Psoas muscle (tissue), 8 donors: ENCODE measurements around the gene TBC1D2B. TPM values are rescaled to one million over a fixed set of nuclear protein-coding genes. Genes with fewer than 3 reads are reported as not detected.
"Not testable (repeated sequence)": the region's sequence is repeated elsewhere in the genome, so short reads cannot be mapped to it uniquely, and the experiment has no call there.

Experiments
- ATAC-seq, 4 donors: fragments of 200-7000 bp; cut with Tn5 transposase; one replicate each; pipeline ENCODE4 v1.9.1; 2020; ENCODE audit warnings: moderate library complexity in 3 of 4, mild to moderate bottlenecking in 2 of 4
- DNase-seq, 2 donors: peaks; one replicate each; pipeline ENCODE4 v3.0.0-alpha.2; 2020
- H3K27ac ChIP-seq: fragments of 200-600 bp; one replicate; pipeline ENCODE4 v1.8.0; 2022
- H3K27me3 ChIP-seq, 3 donors: fragments of 200-600 bp in 1 of 3; one replicate each; pipeline versions ENCODE4 v1.6.1 to v1.8.0; 2013 to 2022; ENCODE audit warnings: low read length in 2 of 3, mild to moderate bottlenecking in 2 of 3, moderate library complexity in 1 of 3; ENCODE audit not compliant: insufficient read depth in 3 of 3
- H3K36me3 ChIP-seq, 2 donors: fragments of 200-600 bp in 1 of 2; one replicate each; pipeline versions ENCODE4 v1.6.1 to v1.8.0; 2013 to 2022; ENCODE audit warnings: low read depth in 1 of 2, mild to moderate bottlenecking in 1 of 2, moderate library complexity in 1 of 2; ENCODE audit not compliant: insufficient read depth in 1 of 2
- H3K4me1 ChIP-seq: fragments of 200-600 bp; one replicate; pipeline ENCODE4 v1.8.0; 2022
- H3K4me3 ChIP-seq: fragments of 200-600 bp; one replicate; pipeline ENCODE4 v1.8.0; 2022; ENCODE audit warnings: mild to moderate bottlenecking
- H3K9me3 ChIP-seq: fragments of 200-600 bp; one replicate; pipeline ENCODE4 v1.8.0; 2022
- CTCF ChIP-seq: fragments of 200-600 bp; IDR thresholded peaks from one replicate; pipeline ENCODE4 v1.8.0; 2022; ENCODE audit warnings: antibody characterized with exemption
- WGBS, 3 donors: extraction: QIAGEN DNeasy Blood & Tissue Kit; methylation state at CpG; one replicate each; pipeline versions ENCODE4 v1.1.6 to v1.1.7; 2013; 5-methylcytosine and 5-hydroxymethylcytosine counted together
- intact Hi-C, 2 donors: fragments of 100-400 bp; cut with DNase I; formaldehyde crosslinking; loops; one replicate each; pipeline versions ENCODE4 v1.11.0 to v1.14.2; 2022
- polyA plus RNA-seq, 3 donors: library from polyadenylated mRNA; stranded (reverse); fragments of 200-250 nt; gene quantifications; one replicate each; pipeline ENCODE4 v1.2.3, GENCODE V29; 2013
- total RNA-seq, 4 donors: library from RNA; stranded (reverse); fragmentation: NEBNext Ultra II Directional in 2 of 4; extraction: Animal tissue kit (Norgen Biotek cat#: 25700) in 2 of 4; gene quantifications; one replicate each; pipeline versions ENCODE4 v1.2.1 to v1.2.4, GENCODE V29; 2021 to 2023
- donor health status: healthy with polysubstance abuse.
- donor health status: DM: no; HTN: no; CAD: no; lungs with moderate emphysema.
- donor health status: Bipolar disorder and iron deficiency.
- donor health status: healthy.
- donor health status: DM: yes; HTN: yes; CAD: no.
- donor health status: DM: no; HTN: no; CAD: no.
- donor health status: DM: no; HTN: no; CAD: no.
- donor health status: DM: yes; HTN: yes; CAD: no.

TBC1D2B gene
- total and polyA plus RNA-seq, 7 donors, result 2.8 to 11.8 (median 6.8) TPM

- TF ChIP-seq CTCF, result no peak
- intact Hi-C loops, result no loop called here
Observed at GRCh38 chr15:77982127-77982490, 95.4 kb downstream of the TBC1D2B start.

GRCh38 chr15:77981281-77982126 is 96.0 kb downstream of the TBC1D2B start:
- WGBS, 3 donors, result 84 to 86% (median 84%) methylated on average over 30 of the region's 30 CpGs
- DNase-seq, result no peak

More at GRCh38 chr15:77982127-77982490, 95.4 kb downstream of the TBC1D2B start:
- no peaks in the 10 kb centered on the region for H3K9me3 ChIP-seq
- ATAC-seq (no peak), DNase-seq (no peak)
- no peak overlapping the region for H3K27ac ChIP-seq
- no peak overlapping the region for H3K4me3 ChIP-seq
- WGBS, 3 donors, result 87 to 97% (median 87%) methylated on average over 10 of the region's 10 CpGs
- no peaks in the 10 kb centered on the region for H3K4me1 ChIP-seq
- no peaks in the 10 kb centered on the region for H3K36me3 ChIP-seq
- H3K27me3 ChIP-seq, result no peaks in the 10 kb centered on the region

GRCh38 chr15:77980674-77981073 is 96.8 kb downstream of the TBC1D2B start:
- H3K9me3 ChIP-seq, H3K27ac ChIP-seq, H3K4me1 ChIP-seq, DNase-seq, H3K36me3 ChIP-seq, intact Hi-C loops, H3K27me3 ChIP-seq, ATAC-seq, H3K4me3 ChIP-seq: not testable (repeated sequence)
- 85 to 96% (median 92%) methylated on average over 4 of the region's 5 CpGs for WGBS, 3 donors

More at GRCh38 chr15:77981281-77982126, 96.0 kb downstream of the TBC1D2B start:
- H3K4me1 ChIP-seq, result no peaks in the 10 kb centered on the region
- no peaks in the 10 kb centered on the region for H3K27me3 ChIP-seq
- no peaks in the 10 kb centered on the region for H3K36me3 ChIP-seq
- H3K4me3 ChIP-seq, result no peak overlapping the region
- no peaks in the 10 kb centered on the region for H3K9me3 ChIP-seq
- TF ChIP-seq CTCF, result no peak
- no peak overlapping the region for H3K27ac ChIP-seq
- intact Hi-C loops, result no loop called here
- no peak for ATAC-seq

- no peak for DNase-seq
- ATAC-seq, result no peak
- Histone ChIP-seq H3K27ac (no peak overlapping the region), H3K27me3 (no peaks in the 10 kb centered on the region), H3K9me3 (no peaks in the 10 kb centered on the region), H3K36me3 (no peaks in the 10 kb centered on the region), H3K4me3 (no peak overlapping the region), H3K4me1 (peaks cover 3% of the 10 kb centered on the region)
- no peak for TF ChIP-seq CTCF
- intact Hi-C loops, result no loop called here
- WGBS, 3 donors, result 82 to 88% (median 84%) methylated on average over 5 to 8 of the region's 8 CpGs
Observed at GRCh38 chr15:77980098-77980497, 97.4 kb downstream of the TBC1D2B start.

- DNase-seq, H3K9me3 ChIP-seq, H3K4me1 ChIP-seq, intact Hi-C loops, H3K27ac ChIP-seq, H3K36me3 ChIP-seq, H3K4me3 ChIP-seq, H3K27me3 ChIP-seq: not testable (repeated sequence)
- 51 to 64% (median 58%) methylated on average over 7 to 8 of the region's 8 CpGs for WGBS, 3 donors
- peak in 2 of 4 donors; percentile 54 to 69 for ATAC-seq
Observed at GRCh38 chr15:77979157-77979556, 98.4 kb downstream of the TBC1D2B start.

GRCh38 chr15:77978759-77979145 is 98.8 kb downstream of the TBC1D2B start:
- DNase-seq, H3K4me1 ChIP-seq, ATAC-seq, H3K27ac ChIP-seq, H3K36me3 ChIP-seq, H3K27me3 ChIP-seq, H3K4me3 ChIP-seq, H3K9me3 ChIP-seq, intact Hi-C loops: not testable (repeated sequence)
- 90 to 98% (median 90%) methylated on average over 5 to 13 of the region's 13 CpGs for WGBS, 3 donors

GRCh38 chr15:77977903-77978758 is 99.4 kb downstream of the TBC1D2B start:
- intact Hi-C loops, result not testable (repeated sequence)

GRCh38 chr15:77976760-77977525 is 100.6 kb downstream of the TBC1D2B start:
- ATAC-seq, H3K9me3 ChIP-seq, DNase-seq, H3K36me3 ChIP-seq, H3K4me1 ChIP-seq, intact Hi-C loops, H3K27me3 ChIP-seq, H3K27ac ChIP-seq, H3K4me3 ChIP-seq: not testable (repeated sequence)
- WGBS, 3 donors, result 86 to 88% (median 86%) methylated on average over 23 to 26 of the region's 26 CpGs

More at GRCh38 chr15:77977903-77978758, 99.4 kb downstream of the TBC1D2B start:
- not testable (repeated sequence) for H3K36me3 ChIP-seq, H3K27ac ChIP-seq, DNase-seq, H3K9me3 ChIP-seq, H3K4me3 ChIP-seq, H3K4me1 ChIP-seq, H3K27me3 ChIP-seq, ATAC-seq
- WGBS, 3 donors, result 92 to 95% (median 95%) methylated on average over 17 to 18 of the region's 19 CpGs
